ENCODE data around the gene SMYD3. TPM values are rescaled to one million over a fixed set of nuclear protein-coding genes. Genes with fewer than 3 reads are reported as not detected.
A peak's percentile ranks its signal among the peaks of the same experiment; 100 is the strongest.

Gene SMYD3
- total and polyA plus RNA-seq, 9 of the 15 experiments (the other 6 are each of a cell fraction or from before 2014, with no cell fraction given), result 128 to 440 (median 197) TPM

DNA sequence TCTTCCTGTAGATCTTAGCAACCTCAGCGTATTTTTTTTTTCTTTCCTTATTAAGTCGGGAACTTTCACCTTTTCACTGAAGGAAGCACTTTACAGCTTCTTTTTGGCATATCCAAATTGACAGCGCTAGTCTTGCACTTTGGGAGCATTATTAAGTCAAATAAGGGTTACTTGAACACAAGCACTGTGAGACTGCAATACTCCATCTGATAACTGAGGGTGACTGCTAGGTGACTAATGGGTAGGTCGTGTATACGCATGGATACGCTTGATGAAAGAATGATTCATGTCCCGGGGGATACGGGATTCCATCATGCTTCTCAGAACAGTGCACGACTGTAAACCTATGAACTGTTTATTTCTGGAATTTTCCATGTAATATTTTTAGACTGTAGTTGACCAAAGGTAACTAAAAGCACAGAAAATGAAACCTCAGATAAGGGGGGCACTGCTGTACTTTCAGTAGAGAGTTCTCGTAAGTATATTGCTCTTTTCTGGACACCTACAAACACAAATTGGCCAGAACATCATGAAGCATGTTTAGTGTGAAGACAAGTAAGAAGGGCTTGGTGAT is 364.7 kb downstream of the SMYD3 start (continued):
- TF ChIP-seq, protein P1, sequence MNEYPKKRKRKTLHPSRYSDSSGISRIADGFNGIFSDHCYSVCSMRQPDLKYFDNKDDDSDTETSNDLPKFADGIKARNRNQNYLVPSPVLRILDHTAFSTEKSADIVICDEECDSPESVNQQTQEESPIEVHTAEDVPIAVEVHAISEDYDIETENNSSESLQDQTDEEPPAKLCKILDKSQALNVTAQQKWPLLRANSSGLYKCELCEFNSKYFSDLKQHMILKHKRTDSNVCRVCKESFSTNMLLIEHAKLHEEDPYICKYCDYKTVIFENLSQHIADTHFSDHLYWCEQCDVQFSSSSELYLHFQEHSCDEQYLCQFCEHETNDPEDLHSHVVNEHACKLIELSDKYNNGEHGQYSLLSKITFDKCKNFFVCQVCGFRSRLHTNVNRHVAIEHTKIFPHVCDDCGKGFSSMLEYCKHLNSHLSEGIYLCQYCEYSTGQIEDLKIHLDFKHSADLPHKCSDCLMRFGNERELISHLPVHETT (CRISPR knock-in tag; conservative IDR thresholded peaks at IDR 0.05 in 1 of 2, IDR thresholded peaks at IDR 0.05 in 1 of 2), result peak in 1 of 2 experiments; percentile 85; a peak in 2 of 4 replicates
- TF ChIP-seq RAD21 (CRISPR knock-in tag; conservative IDR thresholded peaks at IDR 0.05 in 1 of 2, IDR thresholded peaks at IDR 0.05 in 1 of 2), result peak in 1 of 2 experiments; percentile 21; a peak in 2 of 4 replicates
- peak in 1 of 2 experiments; percentile 55; a peak in 1 of 4 replicates for TF ChIP-seq MAZ (CRISPR knock-in tag; conservative IDR thresholded peaks at IDR 0.05 in 1 of 2, IDR thresholded peaks at IDR 0.05 in 1 of 2)
- TF ChIP-seq SIX5 (IDR thresholded peaks at IDR 0.05; ENCODE audit: borderline replicate concordance in 1 of 2, insufficient read depth in 1 of 2, low read depth in 1 of 2, low read length in 2 of 2), result no peak
- TF ChIP-seq MEIS2 (IDR thresholded peaks at IDR 0.05; ENCODE audit: partially characterized antibody), result peak; percentile 99
- TF ChIP-seq CTCFL (IDR thresholded peaks at IDR 0.05; ENCODE audit: borderline replicate concordance, insufficient read depth, low read depth, low read length, poor library complexity, severe bottlenecking), result no peak
- TF ChIP-seq MBD2 (IDR thresholded peaks at IDR 0.05; ENCODE audit: borderline replicate concordance, low read depth), result 0 out of 2 replicates have a peak, but pooled peaks have one; percentile 29
- peak; percentile 78 for TF ChIP-seq C11orf30 (IDR thresholded peaks at IDR 0.05; ENCODE audit: low read depth)
- TF ChIP-seq POLR3G (IDR thresholded peaks at IDR 0.05; ENCODE audit: extremely low read depth, insufficient read length, insufficient replicate concordance), result no peak
- no peak for TF ChIP-seq CREB5 (CRISPR knock-in tag; IDR thresholded peaks at IDR 0.05)
- peak in 1 of 2 experiments; percentile 96 for TF ChIP-seq NCOA2 (IDR thresholded peaks at IDR 0.05; ENCODE audit: partially characterized antibody in 2 of 2)
- TF ChIP-seq SOX6 (IDR thresholded peaks at IDR 0.05), result peak; percentile 60; the same call in 1 of the 2 replicates
- TF ChIP-seq ZNF408 (CRISPR knock-in tag; IDR thresholded peaks at IDR 0.05; ENCODE audit: low read depth), result no peak
- no peak for TF ChIP-seq CBX1 (IDR thresholded peaks at IDR 0.05; ENCODE audit: low read depth)
- no peak for TF ChIP-seq ESRRB (CRISPR knock-in tag; IDR thresholded peaks at IDR 0.05; ENCODE audit: borderline replicate concordance)
- TF ChIP-seq NCOA6 (IDR thresholded peaks at IDR 0.05), result no peak
- peak; percentile 21 to 48; a peak in 1 of 4 replicates for TF ChIP-seq MNT (conservative IDR thresholded peaks at IDR 0.05)
- TF ChIP-seq ZNF644 (tag; IDR thresholded peaks at IDR 0.05; ENCODE audit: low read depth), result peak; percentile 83; the same call in 1 of the 2 replicates
- TF ChIP-seq NBN (IDR thresholded peaks at IDR 0.05; ENCODE audit: low read depth), result peak; percentile 35

All from K562 (cell line).